T47D (cell line): ENCODE measurements around the gene RASSF3.
"Not testable (repeated sequence)": the region's sequence is repeated elsewhere in the genome, so short reads cannot be mapped to it uniquely, and the experiment has no call there.

ENCODE experiments used
- DNase-seq, 2 experiments: peaks; one replicate each; pipeline versions ENCODE4 v3.0.0 to v3.0.0-alpha.2; 2011 to 2012; ENCODE audit warnings: low read depth in 1 of 2, low spot score in 1 of 2
- JUND ChIP-seq: IDR thresholded peaks from 2 replicates; pipeline ENCODE4 v1.6.1; 2012; ENCODE audit warnings: low read depth
- in situ Hi-C: cut with HindIII; loops from 2 replicates; pipeline ENCODE4 v1.10.0; 2016; ENCODE audit warnings: low sequenced_read_pairs, low pct_unique_long_range_greater_than_20kb

RASSF3 gene

DNA sequence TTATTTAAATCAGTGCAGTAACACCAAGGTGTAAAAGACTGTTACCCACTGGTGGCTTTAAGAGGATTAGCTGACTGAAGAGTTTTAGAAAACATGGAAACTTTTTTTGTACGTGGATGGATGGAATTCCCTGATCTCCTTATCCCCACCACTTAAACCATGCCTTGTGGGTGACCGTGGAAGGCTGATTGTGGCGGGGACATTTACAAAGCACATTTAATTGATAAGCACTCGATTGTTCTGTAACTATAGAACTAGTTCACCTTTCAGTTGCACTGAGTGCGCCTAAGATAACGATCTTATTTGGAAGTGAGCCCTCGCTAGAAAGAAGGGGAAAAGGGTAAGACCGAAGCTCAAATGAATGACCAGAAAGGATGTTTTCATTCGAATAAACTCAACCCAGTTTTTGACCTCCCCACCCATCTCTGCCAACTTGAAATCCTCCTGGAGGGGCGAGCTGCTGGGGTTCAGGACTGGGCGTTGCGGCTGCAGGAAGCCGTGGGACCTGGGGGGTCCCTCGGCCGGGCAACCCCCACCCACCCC lies 688 bp upstream of the RASSF3 start:
- in situ Hi-C loops = no loop called here
- DNase-seq = peak in 1 of 2 experiments; percentile 35
- TF ChIP-seq JUND = no peak

- no peak for DNase-seq
- in situ Hi-C loops = no loop called here
- no peak for TF ChIP-seq JUND
Observed at GRCh38 chr12:64610660-64611340, 505 bp downstream of the RASSF3 start.

DNA sequence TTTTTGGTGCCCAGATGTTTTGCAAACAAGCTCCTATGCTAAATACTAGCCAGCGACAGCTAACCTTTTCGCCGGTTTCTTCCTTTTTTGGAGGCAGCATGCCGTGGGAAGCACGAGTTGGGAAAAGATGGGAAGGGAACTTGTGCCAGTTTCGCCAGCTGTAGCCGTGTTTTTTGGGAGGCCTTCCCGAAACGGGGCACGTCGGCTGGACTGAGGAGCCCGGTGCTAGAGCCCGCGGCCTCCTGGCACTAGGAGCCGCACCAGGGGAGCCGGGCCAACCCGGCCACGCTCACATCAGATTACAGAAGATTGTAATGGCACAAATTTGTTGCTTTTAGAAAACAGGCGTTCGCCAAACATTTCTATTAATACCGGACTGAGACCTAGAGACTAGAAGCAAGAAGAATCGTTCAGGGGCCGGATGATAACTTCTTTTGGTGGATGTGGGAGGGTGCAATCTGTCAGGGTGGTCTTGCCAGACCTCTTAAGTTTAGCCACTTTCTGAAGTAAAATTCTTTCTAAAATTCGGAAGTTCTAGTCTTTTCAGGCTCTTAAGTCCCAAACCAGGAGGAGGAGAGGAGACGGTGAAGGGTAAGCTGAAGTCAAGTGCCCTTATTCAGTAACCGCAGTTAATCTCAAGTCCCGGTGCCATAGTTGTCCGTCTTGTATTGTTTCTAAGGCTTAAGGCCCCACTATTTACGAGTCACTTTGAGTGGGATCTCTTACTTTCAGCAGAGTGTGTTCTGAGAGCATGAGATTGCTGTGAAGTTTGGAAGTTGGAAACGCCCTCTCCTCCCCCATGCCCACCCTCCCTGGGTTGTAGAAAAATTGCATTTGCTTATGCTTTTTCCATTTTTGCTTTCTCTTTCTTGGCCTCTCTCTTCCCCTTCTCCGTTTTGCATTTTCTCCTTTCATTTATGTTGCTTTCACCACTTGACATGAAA lies 1.3 kb downstream of the RASSF3 start:
- no peak for TF ChIP-seq JUND
- DNase-seq = peak in 1 of 2 experiments; percentile 44
- in situ Hi-C loops = no loop called here

DNA sequence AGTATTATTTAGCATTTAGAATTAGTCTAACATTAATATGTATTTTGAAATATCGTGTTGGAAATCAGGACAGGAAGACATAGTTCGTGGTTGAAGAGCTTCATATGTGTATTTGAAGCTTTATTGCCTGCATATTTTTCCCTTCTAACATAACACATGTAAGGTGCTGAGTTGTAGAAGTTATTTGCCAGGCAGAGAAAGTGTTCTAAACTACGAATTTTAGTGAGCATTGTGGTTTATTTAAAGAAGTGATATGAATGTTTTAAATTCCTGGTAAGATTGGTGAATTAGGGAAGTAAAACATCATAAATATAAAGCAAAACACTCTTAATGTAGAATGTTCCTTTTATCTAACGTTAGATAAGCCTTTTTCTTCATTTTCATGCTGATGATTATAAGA lies 2.5 kb downstream of the RASSF3 start:
- no peak for DNase-seq
- in situ Hi-C loops = no loop called here
- no peak for TF ChIP-seq JUND

DNA sequence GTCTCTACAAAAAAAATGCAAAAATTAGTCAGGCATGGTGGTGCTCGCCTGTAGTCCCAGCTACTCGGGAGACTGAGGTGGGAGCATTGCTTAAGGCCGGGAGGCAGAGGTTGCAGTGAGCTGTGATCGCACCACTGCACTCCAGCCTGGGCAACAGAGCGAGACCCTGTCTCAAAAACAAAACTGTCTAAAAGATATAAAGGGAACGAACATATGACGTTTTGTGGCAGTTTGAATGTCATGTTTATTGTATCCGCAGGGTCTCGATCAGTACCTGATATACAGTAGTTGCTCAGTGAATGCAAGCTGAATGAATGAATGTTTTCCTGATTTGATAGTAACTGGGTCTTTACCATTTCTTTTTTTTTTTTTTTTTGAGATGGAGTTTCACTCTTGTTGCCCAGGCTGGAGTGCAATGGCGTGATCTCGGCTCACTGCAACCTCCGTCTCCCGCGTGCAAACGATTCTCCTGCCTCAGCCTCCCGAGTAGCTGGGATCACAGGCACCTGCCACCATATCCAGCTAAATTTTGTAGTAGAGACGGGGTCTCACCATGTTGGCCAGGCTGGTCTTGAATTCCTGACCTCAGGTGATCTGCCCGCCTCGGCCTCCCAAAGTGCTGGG lies 3.6 kb downstream of the RASSF3 start:
- DNase-seq, in situ Hi-C loops: not testable (repeated sequence)

DNA sequence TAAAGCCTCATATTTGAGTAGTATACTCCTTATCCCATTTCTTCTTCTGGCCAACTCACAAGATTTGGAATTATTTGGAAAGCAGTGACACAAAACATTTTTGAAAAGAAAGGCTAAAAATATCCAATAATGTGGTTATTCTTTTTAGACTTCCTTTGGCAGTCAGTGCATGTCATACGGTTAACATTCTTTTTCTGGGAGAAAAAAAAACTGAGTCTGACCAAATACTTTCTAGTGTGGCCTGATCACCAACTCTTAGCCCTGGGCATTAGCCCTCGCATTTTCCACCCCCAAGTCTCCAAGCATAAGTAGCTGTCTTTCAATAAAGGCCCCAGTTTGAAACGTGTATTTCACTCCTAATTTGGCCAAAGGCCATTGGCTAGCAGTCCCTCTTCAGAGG lies 5.9 kb downstream of the RASSF3 start:
- in situ Hi-C loops = no loop called here
- no peak for DNase-seq
- no peak for TF ChIP-seq JUND

GRCh38 chr12:64618953-64619590 lies 8.8 kb downstream of the RASSF3 start:
- DNase-seq = no peak

GRCh38 chr12:64621257-64621942 lies 11.1 kb downstream of the RASSF3 start:
- DNase-seq = no peak
- TF ChIP-seq JUND = no peak
- in situ Hi-C loops = no loop called here

More at GRCh38 chr12:64618953-64619590, 8.8 kb downstream of the RASSF3 start:
- in situ Hi-C loops = no loop called here
- TF ChIP-seq JUND = no peak

DNA sequence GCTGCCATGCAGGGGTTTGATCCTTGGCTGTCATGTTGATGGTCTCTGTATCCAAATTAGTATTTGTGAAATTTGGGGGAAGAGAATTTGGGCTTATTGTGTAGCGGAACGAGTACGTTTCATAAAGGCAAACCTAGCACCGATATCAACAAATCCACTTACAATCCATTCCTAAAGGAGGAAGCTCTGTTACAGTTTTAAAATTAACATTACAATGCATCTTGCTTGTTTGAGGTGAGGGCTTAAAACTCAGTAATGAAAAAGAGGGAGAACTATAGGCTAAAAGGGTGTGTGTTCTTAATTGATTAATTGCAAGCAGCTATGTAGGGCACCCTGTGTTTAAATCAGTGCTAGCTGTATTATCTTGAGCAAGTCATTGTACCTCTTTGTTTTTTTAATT lies 13.7 kb downstream of the RASSF3 start:
- DNase-seq = no peak
- no peak for TF ChIP-seq JUND
- in situ Hi-C loops = no loop called here

DNA sequence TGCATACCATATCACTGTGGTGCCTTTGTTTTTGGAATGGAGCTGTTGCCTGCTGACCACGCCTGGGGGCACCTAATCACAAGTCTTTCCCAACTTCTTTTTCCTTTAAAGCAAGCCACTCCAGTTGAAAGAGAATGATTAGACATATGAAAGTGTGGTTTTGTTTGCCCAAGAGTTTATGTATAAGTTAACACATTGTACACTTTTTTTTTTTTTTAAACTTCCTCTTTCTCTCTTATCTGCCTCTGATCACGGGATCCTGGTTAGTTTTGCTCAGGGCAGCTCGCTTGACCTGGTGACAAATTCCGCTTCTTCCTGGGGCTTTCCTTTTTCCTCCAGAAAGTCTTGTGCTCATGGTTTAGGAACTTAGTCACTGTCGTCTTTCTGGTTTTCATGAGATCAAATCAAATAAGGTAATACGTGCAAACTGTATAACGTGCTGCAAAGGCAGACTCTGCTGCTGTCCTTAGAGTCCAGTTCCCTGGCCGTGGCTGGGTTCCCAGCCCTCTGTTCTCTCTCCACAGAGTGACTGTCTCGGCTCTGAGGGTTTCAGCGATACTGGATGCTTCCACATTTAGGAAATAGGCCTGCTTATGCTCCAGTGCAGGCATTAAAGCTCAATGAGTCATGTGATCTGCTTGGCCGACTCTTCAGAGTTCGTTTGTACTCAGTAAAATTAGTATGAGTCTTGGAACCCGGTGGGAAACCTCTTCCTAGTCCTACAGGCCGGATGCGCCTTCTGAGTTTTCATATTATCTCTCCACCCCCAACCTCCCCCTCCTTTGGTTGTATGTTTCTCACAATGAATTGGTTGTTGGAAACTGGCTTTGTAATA lies 15.2 kb downstream of the RASSF3 start:
- peak; percentile 55; the same call in 1 of the 2 replicates for TF ChIP-seq JUND
- in situ Hi-C loops = no loop called here
- DNase-seq = peak; percentile 60 to 90

DNA sequence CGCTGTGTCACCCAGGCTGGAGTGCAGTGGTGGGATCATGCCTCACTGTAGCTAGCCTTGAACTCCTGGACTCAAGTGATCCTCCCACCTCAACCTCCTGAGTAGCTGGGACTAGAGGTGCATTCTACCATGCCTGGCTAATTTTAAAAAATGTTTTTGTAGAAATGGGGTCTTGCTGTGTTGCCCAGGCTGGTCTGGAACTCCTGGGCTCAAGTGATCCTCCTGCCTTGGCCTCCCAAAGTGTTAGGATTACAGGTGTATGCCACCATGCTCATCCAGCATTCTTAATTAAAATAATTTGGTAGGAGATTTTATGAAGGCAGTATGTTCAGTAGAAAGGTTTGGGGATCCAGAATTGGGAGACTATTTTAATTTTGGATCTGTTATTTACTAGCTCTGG lies 16.3 kb downstream of the RASSF3 start:
- DNase-seq, in situ Hi-C loops: not testable (repeated sequence)
